Muscle of leg (tissue), 11 donors: Measurements from ENCODE around the gene VSTM2B. TPM values are rescaled to one million over a fixed set of nuclear protein-coding genes. Genes with fewer than 3 reads are reported as not detected.
"Not testable (repeated sequence)": the region's sequence is repeated elsewhere in the genome, so short reads cannot be mapped to it uniquely, and the experiment has no call there.

ENCODE experiments used
- DNase-seq: peaks from one replicate; pipeline ENCODE4 v3.0.0; 2013
- H3K27ac ChIP-seq: one replicate; pipeline ENCODE4 v1.5.1; 2013; ENCODE audit warnings: mild to moderate bottlenecking, low read length, control low read depth
- H3K27me3 ChIP-seq: one replicate; pipeline ENCODE4 v1.6.1; 2013; ENCODE audit warnings: low read length; ENCODE audit not compliant: control insufficient read depth, insufficient read depth
- H3K36me3 ChIP-seq: one replicate; pipeline ENCODE4 v1.6.1; 2013; ENCODE audit warnings: low read length; ENCODE audit not compliant: control insufficient read depth, insufficient read depth
- H3K4me1 ChIP-seq: one replicate; pipeline ENCODE4 v1.6.1; 2013; ENCODE audit warnings: low read length; ENCODE audit not compliant: control insufficient read depth, insufficient read depth
- H3K4me3 ChIP-seq: one replicate; pipeline ENCODE4 v1.5.1; 2013; ENCODE audit warnings: low read length, control low read depth
- H3K9me3 ChIP-seq: replicated peaks from 2 replicates; pipeline ENCODE4 v1.6.1; 2013; ENCODE audit warnings: low read depth, low read length; ENCODE audit not compliant: control insufficient read depth
- WGBS: methylation state at CpG from one replicate; pipeline ENCODE4 v1.1.5; 2013; ENCODE audit warnings: missing lambda C conversion rate; ENCODE audit not compliant: insufficient coverage; 5-methylcytosine and 5-hydroxymethylcytosine counted together
- polyA plus RNA-seq, 8 donors: library from polyadenylated mRNA; unstranded; fragments of 120-200 nt; gene quantifications; one replicate each; pipeline versions ENCODE4 v1.2.1 to v1.2.3, GENCODE V29; 2013; ENCODE audit warnings: inconsistent platforms in 1 of 8, low replicate concordance in 1 of 8; ENCODE audit not compliant: insufficient read length in 8 of 8, insufficient read depth in 1 of 8
- total RNA-seq: library from RNA; stranded (reverse); fragments of 120-200 nt; gene quantifications from one replicate; pipeline ENCODE4 v1.2.4, GENCODE V29; 2013

The VSTM2B gene
- total and polyA plus RNA-seq, 9 donors, result 0.09 to 0.28 (median 0.15) TPM; not detected in 3

- H3K9me3 ChIP-seq, result no peaks in the 10 kb centered on the region
- no peak overlapping the region for H3K4me3 ChIP-seq
- DNase-seq, result no peak
- WGBS, result 80% methylated on average over 11 of the region's 15 CpGs
- H3K36me3 ChIP-seq, result no peaks in the 10 kb centered on the region
- H3K27ac ChIP-seq, result no peak overlapping the region
- no peaks in the 10 kb centered on the region for H3K27me3 ChIP-seq
- H3K4me1 ChIP-seq, result no peaks in the 10 kb centered on the region
Measured at GRCh38 chr19:29544656-29545360, 19.0 kb downstream of the VSTM2B start.

GRCh38 chr19:29545447-29545846, 19.7 kb downstream of the VSTM2B start:
- H3K27ac ChIP-seq, H3K4me3 ChIP-seq, DNase-seq, H3K4me1 ChIP-seq, H3K27me3 ChIP-seq, H3K9me3 ChIP-seq, H3K36me3 ChIP-seq: not testable (repeated sequence)
- WGBS, result 65% methylated on average over 2 of the region's 4 CpGs

- Histone ChIP-seq H3K27me3 (no peaks in the 10 kb centered on the region), H3K9me3 (no peaks in the 10 kb centered on the region), H3K4me3 (no peak overlapping the region), H3K4me1 (no peaks in the 10 kb centered on the region), H3K36me3 (no peaks in the 10 kb centered on the region), H3K27ac (no peak overlapping the region)
- WGBS, result 80% methylated on average over 6 of the region's 8 CpGs
- DNase-seq, result no peak
Measured at GRCh38 chr19:29545866-29546582, 20.2 kb downstream of the VSTM2B start.

GRCh38 chr19:29546583-29547190, 20.9 kb downstream of the VSTM2B start:
- 0% methylated on average over 1 of the region's 10 CpGs for WGBS
- Histone ChIP-seq H3K27me3 (no peaks in the 10 kb centered on the region), H3K9me3 (no peaks in the 10 kb centered on the region), H3K36me3 (no peaks in the 10 kb centered on the region), H3K4me3 (no peak overlapping the region), H3K27ac (no peak overlapping the region), H3K4me1 (no peaks in the 10 kb centered on the region)
- DNase-seq, result no peak

GRCh38 chr19:29547361-29547960, 21.7 kb downstream of the VSTM2B start:
- 71% methylated on average over 5 of the region's 7 CpGs for WGBS
- Histone ChIP-seq H3K9me3 (no peaks in the 10 kb centered on the region), H3K27me3 (no peaks in the 10 kb centered on the region), H3K27ac (no peak overlapping the region), H3K4me3 (no peak overlapping the region), H3K36me3 (no peaks in the 10 kb centered on the region), H3K4me1 (no peaks in the 10 kb centered on the region)
- DNase-seq, result no peak

- Histone ChIP-seq H3K4me1 (no peaks in the 10 kb centered on the region), H3K4me3 (no peak overlapping the region), H3K36me3 (no peaks in the 10 kb centered on the region), H3K27ac (no peak overlapping the region), H3K27me3 (no peaks in the 10 kb centered on the region), H3K9me3 (no peaks in the 10 kb centered on the region)
- 49% methylated on average over 8 of the region's 8 CpGs for WGBS
- no peak for DNase-seq
Measured at GRCh38 chr19:29547981-29548380, 22.2 kb downstream of the VSTM2B start.

GRCh38 chr19:29548483-29549085, 22.8 kb downstream of the VSTM2B start:
- Histone ChIP-seq H3K36me3 (no peaks in the 10 kb centered on the region), H3K27ac (no peak overlapping the region), H3K9me3 (no peaks in the 10 kb centered on the region), H3K4me3 (no peak overlapping the region), H3K4me1 (no peaks in the 10 kb centered on the region), H3K27me3 (no peaks in the 10 kb centered on the region)
- no peak for DNase-seq
- 60% methylated on average over 7 of the region's 9 CpGs for WGBS

GRCh38 chr19:29549105-29550070, 23.6 kb downstream of the VSTM2B start:
- Histone ChIP-seq H3K27me3 (no peaks in the 10 kb centered on the region), H3K36me3 (no peaks in the 10 kb centered on the region), H3K9me3 (no peaks in the 10 kb centered on the region), H3K4me3 (no peak overlapping the region), H3K27ac (no peak overlapping the region), H3K4me1 (no peaks in the 10 kb centered on the region)
- no peak for DNase-seq
- WGBS, result 63% methylated on average over 7 of the region's 9 CpGs

- Histone ChIP-seq H3K4me1 (no peaks in the 10 kb centered on the region), H3K27me3 (no peaks in the 10 kb centered on the region), H3K27ac (no peak overlapping the region), H3K36me3 (no peaks in the 10 kb centered on the region), H3K4me3 (no peak overlapping the region), H3K9me3 (no peaks in the 10 kb centered on the region)
- 71% methylated on average over 4 of the region's 5 CpGs for WGBS
- DNase-seq, result no peak
Measured at GRCh38 chr19:29550896-29551295, 25.1 kb downstream of the VSTM2B start.
